Measurements from ENCODE around the gene EEF2.

DNA sequence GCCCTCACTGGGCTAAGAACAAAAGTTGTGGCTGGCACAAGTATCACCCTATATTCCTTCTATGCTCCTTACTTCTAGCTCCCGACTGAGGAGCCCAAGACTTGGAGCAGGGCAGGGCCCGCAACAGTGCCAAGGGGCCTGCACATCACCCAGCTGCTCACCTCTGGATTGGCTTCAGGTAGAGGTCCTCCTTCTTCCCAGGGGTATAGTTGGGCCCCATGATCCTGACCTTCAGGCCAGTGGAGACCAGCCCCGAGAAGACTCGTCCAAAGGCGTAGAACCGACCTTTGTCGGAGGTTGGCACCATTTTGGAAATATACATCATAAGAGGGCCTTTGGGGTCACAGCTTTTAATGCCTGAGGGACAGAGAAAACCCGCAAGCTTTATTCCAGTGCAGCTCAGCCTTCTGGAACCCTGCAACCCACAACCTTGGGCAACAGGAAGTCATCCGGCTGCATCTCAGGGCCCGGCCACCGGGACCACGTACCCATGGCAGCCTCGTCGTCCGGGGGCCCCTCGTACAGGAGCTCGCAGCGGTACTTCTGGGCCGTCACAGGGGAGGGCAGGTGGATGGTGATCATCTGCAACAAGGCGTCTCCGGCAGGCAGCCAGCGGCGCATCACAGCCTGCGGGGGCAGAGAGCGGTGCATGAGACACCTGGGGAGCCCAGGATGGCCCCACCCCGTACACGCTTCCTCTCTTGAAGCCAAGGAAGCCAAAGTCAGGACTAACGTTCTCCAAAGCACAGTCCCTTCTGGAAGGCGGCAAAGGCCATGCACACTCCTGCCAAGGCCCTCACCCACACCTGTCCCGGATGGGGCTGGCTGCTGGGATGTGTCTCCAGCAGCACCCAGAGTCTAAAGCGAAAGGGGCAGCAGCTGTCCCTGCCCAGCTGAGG is 4.7 kb downstream of the EEF2 start:
- TF ChIP-seq, protein P1, sequence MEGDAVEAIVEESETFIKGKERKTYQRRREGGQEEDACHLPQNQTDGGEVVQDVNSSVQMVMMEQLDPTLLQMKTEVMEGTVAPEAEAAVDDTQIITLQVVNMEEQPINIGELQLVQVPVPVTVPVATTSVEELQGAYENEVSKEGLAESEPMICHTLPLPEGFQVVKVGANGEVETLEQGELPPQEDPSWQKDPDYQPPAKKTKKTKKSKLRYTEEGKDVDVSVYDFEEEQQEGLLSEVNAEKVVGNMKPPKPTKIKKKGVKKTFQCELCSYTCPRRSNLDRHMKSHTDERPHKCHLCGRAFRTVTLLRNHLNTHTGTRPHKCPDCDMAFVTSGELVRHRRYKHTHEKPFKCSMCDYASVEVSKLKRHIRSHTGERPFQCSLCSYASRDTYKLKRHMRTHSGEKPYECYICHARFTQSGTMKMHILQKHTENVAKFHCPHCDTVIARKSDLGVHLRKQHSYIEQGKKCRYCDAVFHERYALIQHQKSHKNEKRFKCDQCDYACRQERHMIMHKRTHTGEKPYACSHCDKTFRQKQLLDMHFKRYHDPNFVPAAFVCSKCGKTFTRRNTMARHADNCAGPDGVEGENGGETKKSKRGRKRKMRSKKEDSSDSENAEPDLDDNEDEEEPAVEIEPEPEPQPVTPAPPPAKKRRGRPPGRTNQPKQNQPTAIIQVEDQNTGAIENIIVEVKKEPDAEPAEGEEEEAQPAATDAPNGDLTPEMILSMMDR (conservative IDR thresholded peaks at IDR 0.05; ENCODE audit: low read length): no peak
- no peak for TF ChIP-seq EZH2phosphoT487 (IDR thresholded peaks at IDR 0.05; ENCODE audit: borderline replicate concordance)

Measured in Loucy (cell line).